IPS DF 6.9 (cell line): Measurements from ENCODE around the gene MB21D2.
"Not testable (repeated sequence)": the region's sequence is repeated elsewhere in the genome, so short reads cannot be mapped to it uniquely, and the experiment has no call there.

Source experiments
- DNase-seq: peaks from one replicate; pipeline ENCODE4 v3.0.0-alpha.2; 2013; ENCODE audit warnings: low read depth, low spot score
- H3K27ac ChIP-seq: one replicate; pipeline ENCODE4 v1.5.1; 2013; ENCODE audit warnings: low read length, control low read depth
- H3K27me3 ChIP-seq: 2 replicates; pipeline ENCODE4 v1.6.1; 2013; ENCODE audit warnings: mild to moderate bottlenecking, low read length; ENCODE audit not compliant: control insufficient read depth, insufficient read depth
- H3K36me3 ChIP-seq: 2 replicates; pipeline ENCODE4 v1.6.1; 2013; ENCODE audit warnings: low read length; ENCODE audit not compliant: control insufficient read depth, insufficient read depth
- H3K4me1 ChIP-seq: 2 replicates; pipeline ENCODE4 v1.6.1; 2013; ENCODE audit warnings: low read length; ENCODE audit not compliant: control insufficient read depth, insufficient read depth
- H3K4me3 ChIP-seq: 2 replicates; pipeline ENCODE4 v1.5.1; 2013; ENCODE audit warnings: mild to moderate bottlenecking, low read length
- H3K9me3 ChIP-seq: 2 replicates; pipeline ENCODE4 v1.6.1; 2013; ENCODE audit warnings: low read length, inconsistent platforms; ENCODE audit not compliant: control insufficient read depth, insufficient read depth
- WGBS: extraction: QIAGEN DNeasy Blood & Tissue Kit; methylation state at CpG from one replicate; pipeline ENCODE4 v1.1.7; 2013; ENCODE audit warnings: mixed read lengths, missing lambda C conversion rate; ENCODE audit not compliant: insufficient read length, insufficient coverage; 5-methylcytosine and 5-hydroxymethylcytosine counted together

Gene MB21D2, protein sequence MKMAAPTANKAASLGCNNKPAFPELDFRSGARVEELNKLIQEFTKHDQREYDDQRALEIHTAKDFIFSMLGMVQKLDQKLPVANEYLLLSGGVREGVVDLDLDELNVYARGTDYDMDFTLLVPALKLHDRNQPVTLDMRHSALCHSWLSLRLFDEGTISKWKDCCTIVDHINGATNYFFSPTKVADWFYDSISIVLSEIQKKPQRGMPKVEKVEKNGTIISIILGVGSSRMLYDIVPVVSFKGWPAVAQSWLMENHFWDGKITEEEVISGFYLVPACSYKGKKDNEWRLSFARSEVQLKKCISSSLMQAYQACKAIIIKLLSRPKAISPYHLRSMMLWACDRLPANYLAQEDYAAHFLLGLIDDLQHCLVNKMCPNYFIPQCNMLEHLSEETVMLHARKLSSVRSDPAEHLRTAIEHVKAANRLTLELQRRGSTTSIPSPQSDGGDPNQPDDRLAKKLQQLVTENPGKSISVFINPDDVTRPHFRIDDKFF

GRCh38 chr3:192917404-192918274 lies at the start of gene MB21D2:
Gene MB21D2, minus strand, starts transcription at chr3:192917856. Its CDS starts 16 bp downstream, at chr3:192917840.
- no peaks in the 10 kb centered on the region for H3K36me3 ChIP-seq

DNA sequence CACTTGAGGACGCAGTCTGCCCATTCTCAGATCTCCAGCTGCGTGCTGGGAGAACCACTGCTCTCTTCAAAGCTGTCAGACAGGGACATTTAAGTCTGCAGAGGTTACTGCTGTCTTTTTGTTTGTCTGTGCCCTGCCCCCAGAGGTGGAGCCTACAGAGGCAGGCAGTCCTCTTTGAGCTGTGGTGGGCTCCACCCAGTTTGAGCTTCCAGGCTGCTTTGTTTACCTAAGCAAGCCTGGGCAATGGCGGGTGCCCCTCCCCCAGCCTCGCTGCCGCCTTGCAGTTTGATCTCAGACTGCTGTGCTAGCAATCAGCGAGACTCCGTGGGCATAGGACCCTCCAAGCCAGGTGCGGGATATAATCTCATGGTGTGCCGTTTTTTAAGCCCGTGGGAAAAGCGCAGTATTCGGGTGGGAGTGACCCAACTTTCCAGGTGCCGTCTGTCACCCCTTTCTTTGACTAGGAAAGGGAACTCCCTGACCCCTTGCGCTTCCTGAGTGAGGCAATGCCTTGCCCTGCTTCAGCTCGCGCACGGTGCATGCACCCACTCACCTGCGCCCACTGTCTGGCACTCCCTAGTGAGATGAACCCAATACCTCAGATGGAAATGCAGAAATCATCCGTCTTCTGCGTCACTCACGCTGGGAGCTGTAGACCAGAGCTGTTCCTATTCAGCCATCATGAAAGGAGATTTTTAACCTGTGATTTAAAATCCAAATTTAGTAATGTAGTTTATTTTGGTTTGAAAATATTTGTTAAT lies 47.5 kb upstream of the MB21D2 start:
- DNase-seq, H3K4me3 ChIP-seq, H3K27me3 ChIP-seq, H3K36me3 ChIP-seq, H3K27ac ChIP-seq, H3K4me1 ChIP-seq, H3K9me3 ChIP-seq: not testable (repeated sequence)
- WGBS: no CpG with 5 or more reads among the region's 21 CpGs

More at GRCh38 chr3:192917404-192918274, at the start of gene MB21D2:
- Histone ChIP-seq H3K4me3 (peak within 1 kb of the TSS; percentile 96), H3K9me3 (no peaks in the 10 kb centered on the region), H3K27me3 (no peaks in the 10 kb centered on the region), H3K27ac (peak within 1 kb of the TSS; percentile 15), H3K4me1 (peaks cover 5% of the 10 kb centered on the region; the same call in 1 of the 2 replicates)
- WGBS: no CpG with 5 or more reads among the region's 66 CpGs
- DNase-seq: no peak

GRCh38 chr3:192959773-192960172 lies 42.1 kb upstream of the MB21D2 start:
- H3K4me3 ChIP-seq: no peak overlapping the region
- DNase-seq: no peak
- no peaks in the 10 kb centered on the region for H3K27me3 ChIP-seq
- H3K27ac ChIP-seq: no peak overlapping the region
- H3K4me1 ChIP-seq: no peaks in the 10 kb centered on the region
- no peaks in the 10 kb centered on the region for H3K36me3 ChIP-seq
- WGBS: no CpG with 5 or more reads among the region's 3 CpGs
- no peaks in the 10 kb centered on the region for H3K9me3 ChIP-seq

GRCh38 chr3:192958219-192958872 lies 40.7 kb upstream of the MB21D2 start:
- H3K36me3 ChIP-seq: no peaks in the 10 kb centered on the region
- H3K4me3 ChIP-seq: no peak overlapping the region
- no peaks in the 10 kb centered on the region for H3K9me3 ChIP-seq
- H3K27me3 ChIP-seq: no peaks in the 10 kb centered on the region
- no peak overlapping the region for H3K27ac ChIP-seq
- H3K4me1 ChIP-seq: no peaks in the 10 kb centered on the region
- DNase-seq: no peak

DNA sequence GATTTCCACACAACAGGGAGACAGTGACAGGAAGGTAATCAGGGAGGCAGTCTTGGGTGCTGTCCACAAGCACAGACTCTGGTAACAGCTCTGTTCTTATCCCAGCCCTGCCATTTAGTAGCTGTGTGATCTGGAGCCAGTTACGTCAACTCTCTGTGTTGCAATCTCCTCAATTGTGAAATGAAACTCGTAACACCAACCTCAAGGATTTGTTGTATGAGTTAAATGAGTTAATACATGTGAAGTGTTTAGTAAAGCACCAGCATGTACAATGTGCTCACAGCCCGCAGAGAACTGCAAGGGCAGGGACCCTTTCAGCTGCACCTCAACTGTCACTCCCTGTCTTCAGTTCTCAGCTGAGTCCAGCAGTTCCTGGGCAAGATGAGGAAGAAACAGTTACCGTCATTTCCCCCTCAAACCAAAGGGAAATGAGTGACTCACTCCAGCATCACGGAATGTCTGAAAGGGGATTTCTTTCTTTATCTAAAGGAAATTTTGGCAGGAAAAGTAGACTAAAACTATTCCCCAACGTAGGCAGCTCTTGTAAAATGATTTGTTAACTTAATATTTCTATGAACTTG lies 39.9 kb upstream of the MB21D2 start:
- WGBS: no CpG with 5 or more reads among the region's 6 CpGs
- Histone ChIP-seq H3K4me3 (no peak overlapping the region), H3K36me3 (no peaks in the 10 kb centered on the region), H3K4me1 (no peaks in the 10 kb centered on the region), H3K27me3 (no peaks in the 10 kb centered on the region), H3K9me3 (no peaks in the 10 kb centered on the region), H3K27ac (no peak overlapping the region)
- no peak for DNase-seq

- Histone ChIP-seq H3K4me1 (no peaks in the 10 kb centered on the region), H3K27me3 (no peaks in the 10 kb centered on the region), H3K4me3 (no peak overlapping the region), H3K9me3 (no peaks in the 10 kb centered on the region), H3K36me3 (no peaks in the 10 kb centered on the region), H3K27ac (no peak overlapping the region)
- WGBS: no CpG with 5 or more reads among the region's 5 CpGs
- DNase-seq: no peak
These were observed 36.3 kb upstream of the MB21D2 start for GRCh38 chr3:192953926-192954325.

- H3K9me3 ChIP-seq: no peaks in the 10 kb centered on the region
- H3K27ac ChIP-seq: no peak overlapping the region
- WGBS: no CpG with 5 or more reads among the region's 1 CpG
- H3K36me3 ChIP-seq: no peaks in the 10 kb centered on the region
- H3K27me3 ChIP-seq: no peaks in the 10 kb centered on the region
- no peak overlapping the region for H3K4me3 ChIP-seq
- DNase-seq: no peak
- no peaks in the 10 kb centered on the region for H3K4me1 ChIP-seq
These were observed 29.8 kb upstream of the MB21D2 start for GRCh38 chr3:192947421-192947820.

DNA sequence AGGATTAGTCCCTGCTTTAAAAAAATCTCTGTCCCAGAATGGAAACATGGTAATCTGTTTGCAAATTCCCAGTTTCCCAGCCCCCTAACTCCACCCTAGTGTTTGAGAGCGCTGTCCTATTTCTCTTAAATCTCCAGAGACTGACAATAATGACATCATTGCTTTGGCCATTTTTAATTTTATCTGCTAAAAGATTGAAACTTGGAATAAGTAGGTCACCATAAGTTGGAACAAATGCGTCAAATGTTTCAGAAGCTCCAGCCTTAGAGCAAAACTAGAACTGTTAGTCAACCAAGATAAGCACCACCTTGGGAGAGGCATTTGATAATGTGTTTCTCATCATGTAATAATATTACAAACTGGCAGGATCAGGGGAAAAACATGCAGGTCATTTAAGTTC lies 25.7 kb upstream of the MB21D2 start:
- no peaks in the 10 kb centered on the region for H3K4me1 ChIP-seq
- H3K36me3 ChIP-seq: no peaks in the 10 kb centered on the region
- no peaks in the 10 kb centered on the region for H3K9me3 ChIP-seq
- DNase-seq: no peak
- H3K27ac ChIP-seq: no peak overlapping the region
- no CpG with 5 or more reads among the region's 2 CpGs for WGBS
- no peak overlapping the region for H3K4me3 ChIP-seq
- no peaks in the 10 kb centered on the region for H3K27me3 ChIP-seq

GRCh38 chr3:192942625-192943024 lies 25.0 kb upstream of the MB21D2 start:
- Histone ChIP-seq H3K9me3 (no peaks in the 10 kb centered on the region), H3K4me3 (no peak overlapping the region), H3K36me3 (no peaks in the 10 kb centered on the region), H3K4me1 (no peaks in the 10 kb centered on the region), H3K27me3 (no peaks in the 10 kb centered on the region), H3K27ac (no peak overlapping the region)
- WGBS: 100% methylated on average over 1 of the region's 2 CpGs
- no peak for DNase-seq
